HL-60 (cell line): Measurements from ENCODE around the gene TBCCD1.

Source experiments
- DNase-seq, 2 experiments: peaks; one replicate each; pipeline ENCODE4 v3.0.0-alpha.2; 2010 to 2020; ENCODE audit warnings: low read depth in 1 of 2, low spot score in 1 of 2
- H3K27ac ChIP-seq: fragments of 250-450 bp; sonication (Bioruptor Pico); replicated peaks from 2 replicates; pipeline ENCODE4 v1.5.1; 2020; ENCODE audit warnings: mild to moderate bottlenecking, moderate library complexity
- H3K27me3 ChIP-seq: fragments of 250-450 bp; sonication (Bioruptor Pico); 2 replicates; pipeline ENCODE4 v1.5.1; 2021; ENCODE audit warnings: mild to moderate bottlenecking, moderate library complexity; ENCODE audit not compliant: insufficient read depth, poor library complexity, severe bottlenecking
- H3K4me3 ChIP-seq: replicated peaks from 2 replicates; pipeline ENCODE4 v1.5.1; 2011; ENCODE audit warnings: mild to moderate bottlenecking, control low read depth, low read length; ENCODE audit not compliant: insufficient read depth
- CTCF ChIP-seq: IDR thresholded peaks from one replicate; pipeline ENCODE4 v1.5.1; 2011; ENCODE audit warnings: low read length, control low read depth, inconsistent platforms; ENCODE audit not compliant: insufficient read depth
- GABPA ChIP-seq: IDR thresholded peaks from 2 replicates; pipeline ENCODE4 v1.6.1; 2012; ENCODE audit warnings: low read depth
- POLR2AphosphoS5 ChIP-seq: IDR thresholded peaks from 2 replicates; pipeline ENCODE4 v1.6.1; 2012; ENCODE audit warnings: low read depth
- REST ChIP-seq: IDR thresholded peaks from 2 replicates; pipeline ENCODE4 v1.6.1; 2012; ENCODE audit warnings: low read depth; ENCODE audit not compliant: insufficient replicate concordance
- SPI1 ChIP-seq: IDR thresholded peaks from 2 replicates; pipeline ENCODE4 v1.6.1; 2012; ENCODE audit warnings: low read depth, mild to moderate bottlenecking, borderline replicate concordance

TBCCD1 gene

GRCh38 chr3:186600896-186601295, 33.8 kb upstream of the TBCCD1 start:
- DNase-seq: no peak
- TF ChIP-seq GABPA (no peak), CTCF (no peak), REST (no peak), SPI1 (no peak)
- H3K27ac ChIP-seq: no peak overlapping the region
- H3K4me3 ChIP-seq: no peak overlapping the region
- no peaks in the 10 kb centered on the region for H3K27me3 ChIP-seq

GRCh38 chr3:186599785-186600166, 32.6 kb upstream of the TBCCD1 start:
- Histone ChIP-seq H3K27ac (no peak overlapping the region), H3K4me3 (no peak overlapping the region), H3K27me3 (no peaks in the 10 kb centered on the region)
- no peak for DNase-seq
- TF ChIP-seq CTCF: no peak
- TF ChIP-seq GABPA: no peak
- no peak for TF ChIP-seq SPI1
- no peak for TF ChIP-seq REST
- TF ChIP-seq POLR2AphosphoS5: no peak

GRCh38 chr3:186599142-186599784, 32.1 kb upstream of the TBCCD1 start:
- no peak for DNase-seq
- no peak overlapping the region for H3K4me3 ChIP-seq
- TF ChIP-seq POLR2AphosphoS5: no peak
- TF ChIP-seq REST: no peak
- TF ChIP-seq CTCF: no peak
- no peak for TF ChIP-seq SPI1
- TF ChIP-seq GABPA: no peak
- H3K27me3 ChIP-seq: no peaks in the 10 kb centered on the region
- H3K27ac ChIP-seq: no peak overlapping the region
